Measurements from ENCODE around the gene SLC25A3. TPM values are rescaled to one million over a fixed set of nuclear protein-coding genes. Genes with fewer than 3 reads are reported as not detected.
"Not testable (repeated sequence)": the region's sequence is repeated elsewhere in the genome, so short reads cannot be mapped to it uniquely, and the experiment has no call there.

The SLC25A3 gene
- 914 and 1,102 TPM in 2 replicates for total RNA-seq
- 530 TPM for polyA plus RNA-seq (2012)

GRCh38 chr12:98593351-98594049 is at the start of gene SLC25A3:
Gene SLC25A3 (plus strand): TSS chr12:98593686. CDS start chr12:98593979, 293 bp downstream.
- DNase-seq (ENCODE audit: low read depth), result peak; percentile 98

- no peak for DNase-seq (ENCODE audit: low read depth)
Observed at GRCh38 chr12:98543701-98544100, 49.8 kb upstream of the SLC25A3 start.

DNA sequence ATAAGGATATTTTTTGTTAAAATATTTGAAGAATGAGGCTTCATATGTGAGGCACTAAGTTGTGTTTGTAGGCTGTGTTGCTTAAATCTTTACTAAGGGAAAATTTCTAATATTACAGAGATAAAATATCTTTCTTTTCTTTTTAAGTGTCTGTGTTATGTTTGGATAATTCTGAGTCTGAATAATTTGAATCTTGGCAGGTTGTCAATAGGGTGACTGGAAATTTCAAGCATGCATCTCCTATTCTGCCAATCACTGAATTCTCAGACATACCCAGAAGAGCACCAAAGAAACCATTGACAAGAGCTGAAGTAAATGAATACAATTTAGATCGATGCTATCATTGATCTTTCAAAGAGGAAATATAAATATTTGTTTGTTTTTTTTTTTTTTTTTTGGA is 48.7 kb upstream of the SLC25A3 start:
- peak; percentile 20 for DNase-seq (ENCODE audit: low read depth)

DNA sequence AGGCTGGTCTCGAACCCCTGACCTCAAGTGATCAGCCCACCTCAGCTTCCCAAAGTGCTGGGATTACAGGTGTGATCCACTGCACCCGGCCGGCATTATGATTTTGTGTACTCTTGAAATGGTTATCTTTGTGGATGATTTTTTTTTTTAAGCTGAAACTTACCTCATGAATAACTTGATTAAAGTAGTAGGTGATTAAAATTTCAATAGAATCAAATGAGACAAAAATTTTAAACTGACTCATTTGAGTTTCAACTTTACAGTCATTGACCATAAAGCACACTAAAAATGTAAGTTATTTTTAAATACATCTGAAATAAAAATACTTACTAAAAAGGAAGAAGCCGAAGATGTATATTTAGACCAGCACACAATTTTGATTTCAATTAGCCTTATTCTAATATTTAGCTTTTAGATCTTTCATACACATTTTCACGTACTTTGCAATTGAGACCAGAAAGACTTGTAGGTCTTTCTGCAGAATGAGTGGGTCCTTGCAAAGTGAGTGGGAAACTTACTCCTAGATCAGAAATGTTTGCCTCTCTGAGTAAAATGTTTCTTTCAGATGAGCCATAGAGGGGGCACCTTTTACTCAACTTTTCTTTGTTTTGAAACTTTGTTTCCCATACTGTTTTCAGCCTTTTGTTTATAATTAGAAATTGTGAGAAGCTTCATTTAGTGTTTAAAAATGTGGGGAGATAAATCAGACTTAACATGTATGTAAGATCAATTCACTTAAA is 43.9 kb upstream of the SLC25A3 start:
- no peak for DNase-seq (ENCODE audit: low read depth)

DNA sequence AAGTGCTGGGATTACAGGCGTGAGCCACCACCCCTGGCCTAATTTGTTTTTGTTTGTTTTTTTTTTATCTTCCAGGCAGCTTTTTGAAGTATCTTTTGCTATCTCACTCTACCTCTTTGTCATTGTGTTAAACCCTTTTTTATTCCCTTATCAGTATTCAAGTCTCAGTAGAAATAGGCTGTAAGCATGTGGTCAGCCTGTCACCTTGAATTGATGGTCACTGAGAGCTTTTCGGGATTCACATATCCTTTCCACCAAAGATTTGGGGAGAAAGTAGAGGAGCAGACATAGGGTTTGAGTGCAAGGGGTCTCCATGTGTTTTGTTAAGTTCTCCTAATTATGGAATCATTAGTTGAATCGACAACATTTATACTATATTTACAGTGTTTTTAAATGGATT is 41.7 kb upstream of the SLC25A3 start:
- no peak for DNase-seq (ENCODE audit: low read depth)

- not testable (repeated sequence) for DNase-seq (ENCODE audit: low read depth)
Observed at GRCh38 chr12:98558097-98558496, 35.4 kb upstream of the SLC25A3 start.

DNA sequence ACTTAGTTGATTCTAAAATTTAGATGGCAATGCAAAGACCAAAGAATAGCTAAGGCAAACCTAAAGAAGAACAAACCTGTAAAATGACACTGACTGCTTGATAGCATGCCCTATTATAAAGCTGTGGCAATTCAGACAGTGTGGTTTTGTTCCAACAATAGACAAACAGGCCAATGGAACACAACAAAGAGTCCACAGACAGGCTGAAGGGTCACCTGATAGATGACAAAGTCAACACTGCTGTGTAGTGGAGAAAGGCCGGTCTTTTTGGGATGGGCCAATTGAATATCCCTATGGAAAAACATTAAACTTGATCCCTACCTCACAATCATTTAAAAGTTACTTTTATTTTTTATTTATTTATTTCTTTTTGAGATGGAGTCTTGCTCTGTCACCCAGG is 33.8 kb upstream of the SLC25A3 start:
- peak; percentile 28 for DNase-seq (ENCODE audit: low read depth)

DNA sequence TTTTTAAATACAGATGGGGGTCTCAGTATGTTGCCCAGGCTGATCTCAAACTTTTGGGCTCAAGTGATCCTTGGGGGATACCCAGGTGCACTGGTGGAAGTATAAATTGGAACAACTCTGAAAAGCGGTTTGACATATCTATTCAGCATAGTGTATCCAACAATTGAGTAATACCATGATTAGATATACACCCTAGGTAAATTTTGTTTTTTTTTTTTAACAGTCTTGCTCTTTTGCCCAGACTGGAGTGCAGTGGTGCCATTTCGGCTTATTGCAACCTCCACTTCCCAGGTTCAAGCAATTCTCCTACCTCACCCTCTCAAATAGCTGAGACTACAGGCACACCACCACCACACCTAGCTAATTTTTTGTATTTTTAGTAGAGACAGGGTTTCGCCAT is 31.6 kb upstream of the SLC25A3 start:
- DNase-seq (ENCODE audit: low read depth), result no peak

DNA sequence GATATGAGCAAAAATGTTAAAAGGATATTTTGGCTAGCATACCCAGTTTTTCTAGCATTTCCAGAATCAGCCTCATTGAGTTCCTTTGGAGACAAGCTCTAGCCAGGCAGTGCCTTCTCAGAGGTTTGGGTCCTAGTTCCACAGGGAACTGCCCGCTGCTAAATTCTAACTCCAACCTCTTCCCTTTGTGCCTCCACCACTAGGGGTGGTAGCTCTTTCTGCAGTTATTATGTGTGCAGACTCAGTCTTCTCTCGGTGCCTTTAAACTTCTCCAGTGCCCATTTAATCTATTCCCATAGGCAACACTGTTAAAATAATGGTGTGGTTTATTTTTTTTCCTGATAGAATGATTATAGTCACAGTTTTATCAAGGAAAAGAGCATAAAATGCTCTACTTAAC is 21.5 kb upstream of the SLC25A3 start:
- DNase-seq (ENCODE audit: low read depth), result peak; percentile 5

GRCh38 chr12:98574110-98574509 is 19.4 kb upstream of the SLC25A3 start:
- DNase-seq (ENCODE audit: low read depth), result no peak

GRCh38 chr12:98575013-98575412 is 18.5 kb upstream of the SLC25A3 start:
- DNase-seq (ENCODE audit: low read depth), result no peak

DNA sequence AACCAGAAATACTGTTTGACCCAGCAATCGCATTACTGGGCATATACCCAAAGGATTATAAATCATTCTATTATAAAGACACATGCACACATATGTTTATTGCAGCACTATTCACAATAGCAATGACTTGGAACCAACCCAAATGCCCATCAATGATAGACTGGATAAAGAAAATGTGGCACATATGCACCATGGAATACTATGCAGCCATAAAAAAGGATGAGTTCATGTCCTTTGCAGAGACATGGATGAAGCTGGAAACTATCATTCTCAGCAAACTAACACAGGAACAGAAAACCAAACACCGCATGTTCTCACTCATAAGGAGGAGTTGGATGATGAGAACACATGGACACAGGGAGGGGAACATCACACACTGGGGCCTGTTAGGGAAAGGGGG is 16.7 kb upstream of the SLC25A3 start:
- DNase-seq (ENCODE audit: low read depth), result not testable (repeated sequence)

- no peak for DNase-seq (ENCODE audit: low read depth)
Observed at GRCh38 chr12:98578392-98578791, 15.1 kb upstream of the SLC25A3 start.

- DNase-seq (ENCODE audit: low read depth), result no peak
Observed at GRCh38 chr12:98578821-98579220, 14.7 kb upstream of the SLC25A3 start.

GRCh38 chr12:98579347-98579746 is 14.1 kb upstream of the SLC25A3 start:
- no peak for DNase-seq (ENCODE audit: low read depth)

DNA sequence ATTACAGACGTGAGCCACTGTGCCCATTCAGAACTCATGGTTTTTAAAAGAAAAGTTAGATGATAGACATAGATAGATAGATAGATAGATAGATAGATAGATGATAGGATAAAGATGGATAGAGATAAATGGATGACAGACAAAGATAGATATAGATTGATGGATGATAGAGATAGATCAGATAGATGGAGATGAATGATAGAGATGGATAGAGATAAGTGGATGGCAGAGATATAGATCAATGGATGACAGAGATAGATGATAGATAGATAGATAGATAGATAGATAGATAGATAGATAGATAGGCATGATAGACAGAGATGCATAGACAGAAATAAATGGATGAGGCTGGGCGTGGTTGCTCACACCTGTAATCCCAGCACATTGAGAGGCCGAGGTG is 13.7 kb upstream of the SLC25A3 start:
- DNase-seq (ENCODE audit: low read depth), result no peak

DNA sequence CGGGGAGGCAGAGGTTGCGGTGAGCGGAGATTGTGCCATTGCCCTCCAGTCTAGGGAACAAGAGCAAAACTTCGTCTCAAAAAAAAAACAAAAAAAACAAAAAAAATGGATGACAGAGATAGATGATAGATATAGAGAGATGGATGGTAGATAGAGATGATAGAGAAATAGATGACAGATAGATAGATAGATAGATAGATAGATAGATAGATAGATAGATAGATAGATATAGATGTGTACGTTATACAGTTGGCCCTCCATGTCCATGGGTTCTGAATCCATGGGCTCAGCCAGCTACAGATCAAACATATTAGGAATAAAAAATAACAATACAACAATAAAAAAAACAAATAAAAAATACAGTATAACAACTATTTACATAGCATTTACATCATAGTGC is 12.8 kb upstream of the SLC25A3 start:
- DNase-seq (ENCODE audit: low read depth), result no peak

GRCh38 chr12:98581101-98581500 is 12.4 kb upstream of the SLC25A3 start:
- DNase-seq (ENCODE audit: low read depth), result no peak

DNA sequence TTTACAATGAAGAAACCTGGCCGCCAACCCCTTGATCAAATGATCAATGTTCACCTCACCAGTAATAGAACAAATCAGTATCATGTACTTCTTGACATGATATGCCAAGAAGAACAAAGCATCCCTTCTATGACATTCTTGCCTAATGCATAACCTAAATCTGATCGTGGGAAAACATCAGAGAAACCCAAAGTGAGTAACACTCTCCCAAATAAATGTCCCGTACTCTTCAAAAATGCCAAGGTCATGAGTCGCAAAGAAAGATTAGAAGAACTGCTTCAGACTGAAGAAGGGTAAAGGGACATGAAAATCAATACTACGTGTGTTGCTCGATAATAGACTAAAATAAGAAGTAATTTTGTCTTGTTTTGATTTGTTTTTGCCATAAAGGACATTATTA is 11.4 kb upstream of the SLC25A3 start:
- peak; percentile 13 for DNase-seq (ENCODE audit: low read depth)

DNA sequence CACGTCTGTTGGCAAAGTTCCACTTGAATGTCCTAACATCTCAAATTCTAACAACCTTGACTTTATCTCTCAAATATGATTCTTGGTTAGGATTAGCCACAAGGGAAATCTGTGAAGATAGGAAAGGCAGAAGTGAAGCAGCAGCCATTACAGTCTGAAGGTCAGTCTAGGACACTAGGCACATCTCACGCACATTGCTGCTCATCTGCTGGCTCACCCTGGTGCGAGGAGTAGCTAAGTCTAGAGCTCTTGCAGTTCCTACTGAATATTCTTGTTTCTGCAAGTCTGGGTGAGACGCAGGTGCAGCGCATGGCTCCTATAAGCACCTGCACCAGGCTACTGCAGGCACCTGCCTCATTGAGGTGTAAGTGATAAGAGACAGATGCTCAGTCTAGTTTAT is 6.4 kb upstream of the SLC25A3 start:
- no peak for DNase-seq (ENCODE audit: low read depth)

DNA sequence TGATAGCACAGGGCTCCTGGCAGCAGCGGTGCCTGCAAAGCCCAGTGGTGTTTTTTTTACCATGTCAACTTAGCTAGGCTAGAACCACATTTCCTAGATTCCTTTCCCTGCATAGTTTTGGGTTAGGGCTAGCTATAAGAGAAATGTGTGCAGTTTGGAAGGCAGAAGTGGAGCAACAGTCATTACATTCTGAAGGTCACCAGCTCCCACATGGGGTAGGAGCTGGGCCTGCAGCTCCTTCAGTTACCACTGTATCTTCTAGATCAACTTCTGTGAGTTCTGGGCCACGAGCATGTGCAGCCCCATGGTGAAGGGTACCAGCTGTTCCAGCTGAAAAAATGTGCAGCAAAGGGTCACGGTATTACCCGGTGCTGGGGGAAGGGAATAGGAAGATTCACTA is 2.3 kb upstream of the SLC25A3 start:
- DNase-seq (ENCODE audit: low read depth), result no peak

- no peak for DNase-seq (ENCODE audit: low read depth)
Observed at GRCh38 chr12:98592825-98593322, 612 bp upstream of the SLC25A3 start.
